Muscle of leg (tissue), 11 donors: ENCODE data around the gene WIPF2. TPM values are rescaled to one million over a fixed set of nuclear protein-coding genes. Genes with fewer than 3 reads are reported as not detected.

Experiments used
- DNase-seq: peaks from one replicate; pipeline ENCODE4 v3.0.0; 2013
- H3K27ac ChIP-seq: one replicate; pipeline ENCODE4 v1.5.1; 2013; ENCODE audit warnings: mild to moderate bottlenecking, low read length, control low read depth
- H3K27me3 ChIP-seq: one replicate; pipeline ENCODE4 v1.6.1; 2013; ENCODE audit warnings: low read length; ENCODE audit not compliant: control insufficient read depth, insufficient read depth
- H3K36me3 ChIP-seq: one replicate; pipeline ENCODE4 v1.6.1; 2013; ENCODE audit warnings: low read length; ENCODE audit not compliant: control insufficient read depth, insufficient read depth
- H3K4me1 ChIP-seq: one replicate; pipeline ENCODE4 v1.6.1; 2013; ENCODE audit warnings: low read length; ENCODE audit not compliant: control insufficient read depth, insufficient read depth
- H3K4me3 ChIP-seq: one replicate; pipeline ENCODE4 v1.5.1; 2013; ENCODE audit warnings: low read length, control low read depth
- H3K9me3 ChIP-seq: replicated peaks from 2 replicates; pipeline ENCODE4 v1.6.1; 2013; ENCODE audit warnings: low read depth, low read length; ENCODE audit not compliant: control insufficient read depth
- WGBS: methylation state at CpG from one replicate; pipeline ENCODE4 v1.1.5; 2013; ENCODE audit warnings: missing lambda C conversion rate; ENCODE audit not compliant: insufficient coverage; 5-methylcytosine and 5-hydroxymethylcytosine counted together
- polyA plus RNA-seq, 8 donors: library from polyadenylated mRNA; unstranded; fragments of 120-200 nt; gene quantifications; one replicate each; pipeline versions ENCODE4 v1.2.1 to v1.2.3, GENCODE V29; 2013; ENCODE audit warnings: inconsistent platforms in 1 of 8, low replicate concordance in 1 of 8; ENCODE audit not compliant: insufficient read length in 8 of 8, insufficient read depth in 1 of 8
- total RNA-seq: library from RNA; stranded (reverse); fragments of 120-200 nt; gene quantifications from one replicate; pipeline ENCODE4 v1.2.4, GENCODE V29; 2013

Gene WIPF2
- total and polyA plus RNA-seq, 9 donors: 4.6 to 18.0 (median 14.4) TPM

DNA sequence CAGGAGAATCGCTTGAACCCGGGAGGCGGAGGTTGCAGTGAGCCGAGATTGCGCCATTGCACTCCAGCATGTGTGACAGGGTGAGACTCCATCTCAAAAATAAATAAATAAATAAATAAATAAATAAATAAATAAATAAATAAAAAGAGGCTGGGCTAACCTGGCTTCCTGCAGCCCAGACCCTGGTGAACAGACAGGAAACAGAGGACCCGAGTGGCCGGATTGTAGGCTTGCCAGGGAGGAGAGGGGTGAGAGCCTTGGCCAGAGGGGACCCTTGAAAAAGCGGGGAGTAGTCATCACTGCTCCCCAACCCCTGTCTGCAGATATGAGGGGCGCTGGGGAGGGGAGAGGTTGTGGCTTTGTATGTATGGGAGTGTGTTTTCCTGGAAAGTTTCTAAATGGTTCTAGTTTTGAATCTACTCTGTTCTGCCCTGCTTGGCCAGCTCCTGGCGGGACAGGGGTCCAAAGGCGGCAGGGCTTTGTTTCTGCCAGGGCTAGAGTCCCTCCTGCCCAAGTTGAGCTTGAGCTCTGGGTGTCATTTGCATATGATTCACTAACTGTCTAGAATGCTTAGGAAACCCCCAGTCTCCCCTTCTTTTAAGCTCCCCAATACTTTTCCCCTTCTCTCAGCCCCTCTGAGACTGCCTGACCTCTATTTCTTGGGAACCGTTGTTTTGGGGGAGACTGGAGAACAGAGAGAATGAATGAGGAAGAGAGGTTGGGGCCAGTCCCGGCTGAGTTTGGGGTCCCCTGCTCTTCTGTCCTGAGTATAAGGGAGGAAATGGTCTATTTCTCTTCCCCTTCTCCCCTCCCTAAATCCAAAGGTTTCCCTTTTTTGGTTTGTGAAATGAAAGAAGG is 106.3 kb downstream of the WIPF2 start:
- WGBS: 64% methylated on average over 3 of the region's 13 CpGs
- DNase-seq: no peak
- Histone ChIP-seq H3K9me3 (no peaks in the 10 kb centered on the region), H3K36me3 (peaks cover 5% of the 10 kb centered on the region), H3K27me3 (no peaks in the 10 kb centered on the region), H3K4me1 (peaks cover 92% of the 10 kb centered on the region), H3K4me3 (no peak overlapping the region), H3K27ac (peak overlapping the region; percentile 93)

DNA sequence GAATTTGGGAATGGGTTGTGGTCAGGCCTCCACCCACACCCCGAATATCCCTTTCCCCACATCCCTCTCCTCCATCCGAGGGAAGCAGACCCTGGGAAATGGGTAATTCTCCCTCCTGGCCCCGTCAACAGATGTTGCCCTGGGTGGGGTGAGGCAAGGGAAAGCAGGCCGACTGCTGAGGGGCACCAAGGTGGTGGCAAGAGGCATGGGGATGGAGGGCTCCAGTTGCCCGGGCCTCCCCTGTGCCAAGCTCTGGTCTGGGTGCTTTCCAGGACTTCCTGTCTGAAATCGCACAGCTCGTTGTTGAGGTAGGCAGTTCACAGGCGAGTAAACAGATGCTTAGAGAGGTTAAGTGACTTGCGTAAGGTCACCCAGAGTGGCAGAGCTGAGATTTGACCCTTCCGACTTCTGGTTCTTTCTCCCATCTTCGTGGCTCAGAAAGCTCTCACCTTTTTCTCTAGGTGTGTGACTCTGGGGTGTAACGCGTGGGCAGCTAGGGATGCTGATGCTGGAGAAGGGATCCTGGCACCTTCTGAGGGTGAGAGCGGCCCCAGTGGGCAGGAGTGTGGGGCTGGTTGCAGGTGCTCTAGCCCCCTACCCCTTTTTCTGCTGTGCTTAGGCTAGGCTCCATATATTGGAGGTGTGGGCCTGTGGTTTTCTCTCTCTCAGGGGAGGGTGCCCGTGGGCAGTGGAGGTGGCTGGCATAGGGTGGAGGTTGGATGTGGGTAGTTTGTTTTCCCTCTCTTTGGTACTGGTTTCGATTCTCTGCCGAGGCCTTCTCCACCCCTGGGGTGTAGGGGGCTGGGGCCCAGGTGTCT is 107.1 kb downstream of the WIPF2 start:
- peaks cover 14% of the 10 kb centered on the region for H3K36me3 ChIP-seq
- no peak for DNase-seq

DNA sequence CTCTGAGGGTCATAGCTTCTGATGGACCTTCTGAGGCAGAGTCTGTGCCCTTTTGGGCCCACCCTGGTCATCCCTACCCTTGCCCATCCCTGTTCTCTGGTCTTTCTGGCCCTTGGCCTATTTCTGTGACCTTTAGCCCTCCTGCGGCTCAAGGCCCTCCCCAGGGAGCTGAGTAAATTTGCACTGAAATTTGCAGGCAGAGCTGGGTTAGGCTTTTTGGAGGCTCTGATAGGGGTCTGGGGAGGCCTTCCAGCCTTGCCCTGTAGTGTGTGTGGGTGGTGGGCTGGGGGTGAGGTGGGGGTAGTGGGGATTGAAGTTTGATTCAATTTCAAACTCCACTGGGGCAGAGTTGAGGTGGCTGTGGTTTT is 107.7 kb downstream of the WIPF2 start:
- 57% methylated on average over 1 of the region's 1 CpG for WGBS
- Histone ChIP-seq H3K27me3 (no peaks in the 10 kb centered on the region), H3K9me3 (no peaks in the 10 kb centered on the region), H3K27ac (peak overlapping the region; percentile 93), H3K4me3 (no peak overlapping the region), H3K4me1 (peaks cover 92% of the 10 kb centered on the region), H3K36me3 (peaks cover 20% of the 10 kb centered on the region)
- DNase-seq: no peak

More for the DNA sequence above, 107.1 kb downstream of the WIPF2 start:
- WGBS: 41% methylated on average over 9 of the region's 17 CpGs
- Histone ChIP-seq H3K9me3 (no peaks in the 10 kb centered on the region), H3K4me3 (no peak overlapping the region), H3K27me3 (no peaks in the 10 kb centered on the region), H3K27ac (peak overlapping the region; percentile 93), H3K4me1 (peaks cover 92% of the 10 kb centered on the region)

DNA sequence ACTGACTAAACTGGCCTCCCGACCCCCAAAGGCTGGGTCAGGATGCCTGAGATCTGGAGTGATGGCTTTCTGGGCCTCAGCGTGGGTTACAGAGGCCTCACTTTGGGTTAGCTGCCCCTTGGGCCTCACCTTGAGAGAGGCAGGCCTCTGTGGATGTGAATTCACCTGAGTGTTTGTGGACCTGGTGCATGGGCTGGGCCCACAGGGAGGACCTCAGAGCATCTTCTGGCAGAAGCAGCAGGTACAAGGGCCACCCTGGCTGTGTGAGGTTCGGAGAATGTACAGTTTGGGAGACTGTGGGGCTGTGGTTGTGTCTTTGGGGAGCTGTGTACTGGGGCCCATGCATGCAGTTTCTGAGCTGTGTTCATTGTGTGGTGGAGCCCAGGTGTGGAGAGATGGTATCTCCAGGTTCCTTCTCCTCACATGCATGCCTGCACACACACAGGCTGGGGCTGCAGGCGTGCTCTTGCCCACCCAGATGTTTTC is 108.2 kb downstream of the WIPF2 start:
- no peak for DNase-seq
- Histone ChIP-seq H3K36me3 (peaks cover 20% of the 10 kb centered on the region), H3K9me3 (no peaks in the 10 kb centered on the region), H3K4me1 (peaks cover 92% of the 10 kb centered on the region), H3K4me3 (no peak overlapping the region), H3K27ac (peak overlapping the region; percentile 93), H3K27me3 (no peaks in the 10 kb centered on the region)
- WGBS: 64% methylated on average over 2 of the region's 4 CpGs

DNA sequence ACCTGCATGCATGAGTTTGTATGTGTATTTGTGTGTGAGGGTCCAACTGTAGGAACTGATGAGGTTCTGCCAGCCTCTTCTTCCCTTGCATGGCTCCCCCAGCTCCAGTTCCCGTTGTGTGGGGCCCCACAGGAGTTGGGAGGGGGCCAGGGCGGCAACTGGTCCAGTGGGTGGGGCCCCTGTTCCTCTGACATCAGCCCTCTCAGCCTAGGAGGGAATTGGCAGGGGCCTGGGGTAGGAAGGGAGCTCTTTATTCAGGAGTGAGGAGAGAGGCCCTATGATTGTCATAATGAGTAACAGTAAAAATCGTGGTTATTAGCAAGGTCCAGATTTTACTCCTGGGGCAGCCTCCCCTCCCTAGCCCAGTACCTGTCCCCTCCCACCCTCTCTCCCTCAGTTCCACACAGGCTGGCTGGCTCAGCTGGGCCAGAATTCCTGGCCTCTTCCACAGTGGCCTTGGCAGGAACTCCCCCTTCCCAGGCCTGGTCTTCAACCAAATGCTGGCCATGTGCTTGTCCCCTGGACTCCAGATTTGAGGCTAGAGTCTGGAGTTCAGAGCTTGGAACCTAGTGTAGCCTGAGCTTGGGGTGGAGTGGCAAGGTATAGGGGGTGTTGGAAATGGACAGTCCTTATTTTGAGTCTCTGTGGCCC is 108.8 kb downstream of the WIPF2 start:
- DNase-seq: peak; percentile 79
- H3K4me3 ChIP-seq: no peak overlapping the region
- peaks cover 92% of the 10 kb centered on the region for H3K4me1 ChIP-seq
- peak overlapping the region; percentile 93 for H3K27ac ChIP-seq
- WGBS: no CpG with 5 or more reads among the region's 3 CpGs
- H3K27me3 ChIP-seq: no peaks in the 10 kb centered on the region
- H3K36me3 ChIP-seq: peaks cover 20% of the 10 kb centered on the region
- H3K9me3 ChIP-seq: no peaks in the 10 kb centered on the region

DNA sequence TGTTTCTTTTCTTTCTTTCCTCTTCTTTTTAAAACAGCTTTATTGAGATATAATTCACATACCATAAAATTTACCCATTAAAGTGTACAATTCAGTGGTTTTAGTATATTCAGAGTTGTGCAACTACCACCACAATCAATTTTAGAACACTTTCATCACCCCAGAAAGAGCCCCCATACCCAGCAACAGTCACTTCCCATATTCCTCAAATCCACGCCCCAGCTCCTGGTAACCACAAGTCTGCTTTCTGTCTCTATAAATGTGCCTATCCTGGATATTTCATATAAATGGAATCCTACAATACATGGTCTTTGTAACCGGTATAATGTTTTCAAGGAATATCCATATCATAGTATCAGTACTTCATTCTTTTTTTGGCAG is 109.3 kb downstream of the WIPF2 start:
- peaks cover 92% of the 10 kb centered on the region for H3K4me1 ChIP-seq
- H3K36me3 ChIP-seq: peaks cover 25% of the 10 kb centered on the region
- no peak overlapping the region for H3K4me3 ChIP-seq
- no peaks in the 10 kb centered on the region for H3K27me3 ChIP-seq
- H3K27ac ChIP-seq: peak overlapping the region; percentile 93
- no peaks in the 10 kb centered on the region for H3K9me3 ChIP-seq
- WGBS: no CpG with 5 or more reads among the region's 2 CpGs
- DNase-seq: no peak

DNA sequence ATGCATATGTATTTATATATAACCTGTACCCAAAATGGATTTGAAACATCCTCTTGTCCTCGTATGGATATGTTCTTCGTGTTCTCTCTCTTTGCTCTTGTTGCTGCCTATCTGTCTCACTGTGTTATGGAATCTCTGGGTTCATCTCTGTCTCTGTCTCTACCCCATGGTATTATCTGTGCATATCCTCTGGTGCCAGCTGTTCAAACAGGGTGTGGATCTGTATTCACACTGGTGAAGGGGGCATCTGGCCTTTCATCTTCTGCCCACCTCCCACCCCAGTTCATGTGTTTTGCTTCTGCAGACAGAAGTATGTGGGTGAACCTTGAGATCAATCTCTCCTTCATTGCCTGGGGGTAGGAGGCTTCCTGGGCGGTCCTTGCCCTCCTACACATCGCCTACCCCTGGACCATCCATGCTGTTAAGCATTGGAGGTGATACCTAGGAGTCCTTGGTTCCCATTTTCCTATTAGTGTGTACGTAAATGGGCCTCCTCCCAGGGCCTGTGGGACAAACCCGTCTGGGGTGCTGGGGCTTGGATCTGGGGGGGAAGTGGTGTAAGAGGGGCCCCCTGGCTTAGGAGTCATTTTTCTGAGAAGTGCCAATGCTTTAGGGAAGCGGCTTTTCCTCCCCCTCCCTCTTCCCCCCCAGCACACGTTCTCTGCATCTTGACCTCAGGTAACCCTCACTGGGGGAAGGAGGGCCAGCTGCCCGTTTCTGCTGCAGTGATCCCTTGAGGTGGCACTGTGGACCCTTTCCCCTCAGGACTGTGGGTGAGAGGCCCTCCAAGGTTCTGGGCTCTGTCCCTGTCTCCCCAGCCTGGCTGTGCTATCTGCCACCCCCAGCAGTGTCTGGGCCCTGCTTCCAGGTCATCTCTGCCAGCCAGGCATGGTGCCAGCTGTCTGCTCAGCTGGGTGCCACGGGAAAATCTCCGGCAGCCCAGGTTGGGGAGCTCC is 111.0 kb downstream of the WIPF2 start:
- peak overlapping the region; percentile 55 for H3K27ac ChIP-seq
- H3K9me3 ChIP-seq: no peaks in the 10 kb centered on the region
- no peak overlapping the region for H3K4me3 ChIP-seq
- DNase-seq: peak; percentile 53
- 16% methylated on average over 3 of the region's 11 CpGs for WGBS
- peaks cover 41% of the 10 kb centered on the region for H3K36me3 ChIP-seq
- no peaks in the 10 kb centered on the region for H3K27me3 ChIP-seq
- peaks cover 92% of the 10 kb centered on the region for H3K4me1 ChIP-seq

DNA sequence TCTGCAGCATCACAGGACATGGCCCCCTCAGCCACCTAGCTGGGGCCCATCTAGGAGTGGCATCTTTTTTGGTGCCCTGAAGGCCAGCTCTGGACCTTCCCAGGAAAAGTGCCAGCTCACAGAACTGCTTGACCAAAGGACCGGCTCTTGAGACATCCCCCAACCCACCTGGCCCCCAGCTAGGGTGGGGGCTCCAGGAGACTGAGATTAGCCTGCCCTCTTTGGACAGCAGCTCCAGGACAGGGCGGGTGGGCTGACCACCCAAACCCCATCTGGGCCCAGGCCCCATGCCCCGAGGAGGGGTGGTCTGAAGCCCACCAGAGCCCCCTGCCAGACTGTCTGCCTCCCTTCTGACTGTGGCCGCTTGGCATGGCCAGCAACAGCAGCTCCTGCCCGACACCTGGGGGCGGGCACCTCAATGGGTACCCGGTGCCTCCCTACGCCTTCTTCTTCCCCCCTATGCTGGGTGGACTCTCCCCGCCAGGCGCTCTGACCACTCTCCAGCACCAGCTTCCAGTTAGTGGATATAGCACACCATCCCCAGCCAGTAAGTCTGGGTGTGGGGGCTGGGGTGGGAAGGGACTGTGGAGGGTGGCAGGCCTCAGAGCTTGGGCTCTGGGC is 111.9 kb downstream of the WIPF2 start:
- H3K27ac ChIP-seq: peak overlapping the region; percentile 76
- no peak for DNase-seq
- H3K9me3 ChIP-seq: no peaks in the 10 kb centered on the region
- H3K4me3 ChIP-seq: no peak overlapping the region
- peaks cover 41% of the 10 kb centered on the region for H3K36me3 ChIP-seq
- H3K4me1 ChIP-seq: peaks cover 92% of the 10 kb centered on the region
- H3K27me3 ChIP-seq: no peaks in the 10 kb centered on the region
- WGBS: 91% methylated on average over 5 of the region's 10 CpGs
